A673 (cell line): ENCODE measurements around the gene BZW2.

Experiments
- CTCF ChIP-seq: fragments of 300-800, 200-600 bp; sonication (generic); conservative IDR thresholded peaks from 2 replicates; pipeline ENCODE4 v1.5.1; 2017; ENCODE audit warnings: low read depth, mild to moderate bottlenecking, antibody characterized with exemption, low read length, moderate library complexity, mixed read lengths
- EZH2 ChIP-seq: fragments of 200-600 bp; sonication (generic); IDR thresholded peaks from 2 replicates; pipeline ENCODE4 v1.6.1; 2017; ENCODE audit warnings: borderline replicate concordance, low read depth, mild to moderate bottlenecking, mixed read lengths, antibody characterized with exemption, low read length; ENCODE audit not compliant: poor library complexity, severe bottlenecking

- no peak for TF ChIP-seq CTCF
- TF ChIP-seq EZH2, result no peak
Observed at GRCh38 chr7:16644157-16644556, 1.8 kb upstream of the BZW2 start.
